ACHN (cell line): ENCODE data around the gene ERO1B.
"Not testable (repeated sequence)": the region's sequence is repeated elsewhere in the genome, so short reads cannot be mapped to it uniquely, and the experiment has no call there.

Source experiments
- DNase-seq: peaks from one replicate; pipeline ENCODE4 v3.0.0-alpha.2; 2015
- in situ Hi-C: cut with HindIII; loops from 2 replicates; pipeline ENCODE4 v1.10.0; 2017; ENCODE audit warnings: low sequenced_read_pairs, low pct_ligation_motif_present, low pct_unique_long_range_greater_than_20kb

Gene ERO1B

GRCh38 chr1:236281654-236282424 is at the start of gene ERO1B:
Gene ERO1B, minus strand, starts transcription at chr1:236281958. Its CDS starts 175 bp downstream, at chr1:236281783.
- in situ Hi-C loops: no loop called here
- peak; percentile 99 for DNase-seq

GRCh38 chr1:236331412-236331811 is 49.7 kb upstream of the ERO1B start:
- in situ Hi-C loops, DNase-seq: not testable (repeated sequence)

GRCh38 chr1:236326432-236326831 is 44.7 kb upstream of the ERO1B start:
- no peak for DNase-seq
- in situ Hi-C loops: no loop called here

GRCh38 chr1:236325567-236325966 is 43.8 kb upstream of the ERO1B start:
- in situ Hi-C loops: no loop called here

GRCh38 chr1:236323819-236324411 is 42.2 kb upstream of the ERO1B start:
- in situ Hi-C loops: no loop called here

More at GRCh38 chr1:236325567-236325966, 43.8 kb upstream of the ERO1B start:
- no peak for DNase-seq

GRCh38 chr1:236322566-236323409 is 41.0 kb upstream of the ERO1B start:
- no peak for DNase-seq
- in situ Hi-C loops: no loop called here

More at GRCh38 chr1:236323819-236324411, 42.2 kb upstream of the ERO1B start:
- no peak for DNase-seq

GRCh38 chr1:236321101-236321500 is 39.3 kb upstream of the ERO1B start:
- DNase-seq: no peak
- in situ Hi-C loops: no loop called here

GRCh38 chr1:236320671-236321070 is 38.9 kb upstream of the ERO1B start:
- in situ Hi-C loops: no loop called here
- DNase-seq: no peak

- in situ Hi-C loops: no loop called here
- DNase-seq: no peak
These were observed 38.5 kb upstream of the ERO1B start for GRCh38 chr1:236320214-236320613.

- no peak for DNase-seq
- in situ Hi-C loops: no loop called here
These were observed 34.7 kb upstream of the ERO1B start for GRCh38 chr1:236316437-236316836.

GRCh38 chr1:236315518-236315917 is 33.8 kb upstream of the ERO1B start:
- in situ Hi-C loops: no loop called here
- no peak for DNase-seq

- no peak for DNase-seq
- in situ Hi-C loops: no loop called here
These were observed 33.3 kb upstream of the ERO1B start for GRCh38 chr1:236315092-236315491.

- DNase-seq, in situ Hi-C loops: not testable (repeated sequence)
These were observed 32.3 kb upstream of the ERO1B start for GRCh38 chr1:236314050-236314449.

GRCh38 chr1:236313427-236313826 is 31.7 kb upstream of the ERO1B start:
- no peak for DNase-seq
- in situ Hi-C loops: no loop called here

GRCh38 chr1:236311040-236311439 is 29.3 kb upstream of the ERO1B start:
- no peak for DNase-seq
- in situ Hi-C loops: no loop called here

GRCh38 chr1:236308827-236309226 is 27.1 kb upstream of the ERO1B start:
- no peak for DNase-seq
- in situ Hi-C loops: no loop called here

- in situ Hi-C loops: no loop called here
- DNase-seq: no peak
These were observed 25.7 kb upstream of the ERO1B start for GRCh38 chr1:236307435-236307834.

- in situ Hi-C loops: no loop called here
These were observed 22.9 kb upstream of the ERO1B start for GRCh38 chr1:236304682-236305081.

GRCh38 chr1:236303675-236304074 is 21.9 kb upstream of the ERO1B start:
- in situ Hi-C loops: no loop called here
- no peak for DNase-seq

More at GRCh38 chr1:236304682-236305081, 22.9 kb upstream of the ERO1B start:
- no peak for DNase-seq
